ENCODE results near the gene NOTCH2.
A peak's percentile ranks its signal among the peaks of the same experiment; 100 is the strongest.

The NOTCH2 gene

DNA sequence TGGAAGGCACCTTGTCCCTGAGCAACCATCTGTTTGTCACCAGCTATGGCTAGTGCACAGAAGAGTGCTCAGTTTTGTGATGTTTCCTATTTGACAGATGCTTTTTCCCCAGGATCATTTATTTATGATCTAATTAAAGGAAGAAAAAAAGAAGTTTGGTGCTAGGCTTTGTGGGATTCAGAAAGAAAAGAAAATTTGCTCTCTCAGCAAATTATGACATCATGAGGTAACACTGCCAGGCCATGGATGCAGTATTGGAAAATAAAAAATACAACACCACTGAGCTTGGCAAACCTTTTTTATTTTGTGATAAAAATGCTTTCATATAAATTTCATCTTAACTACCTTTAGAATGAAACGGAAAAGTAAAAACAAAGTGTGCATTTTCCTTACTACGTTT, 157.7 kb downstream of the NOTCH2 start:
- DNase-seq = no peak

DNA sequence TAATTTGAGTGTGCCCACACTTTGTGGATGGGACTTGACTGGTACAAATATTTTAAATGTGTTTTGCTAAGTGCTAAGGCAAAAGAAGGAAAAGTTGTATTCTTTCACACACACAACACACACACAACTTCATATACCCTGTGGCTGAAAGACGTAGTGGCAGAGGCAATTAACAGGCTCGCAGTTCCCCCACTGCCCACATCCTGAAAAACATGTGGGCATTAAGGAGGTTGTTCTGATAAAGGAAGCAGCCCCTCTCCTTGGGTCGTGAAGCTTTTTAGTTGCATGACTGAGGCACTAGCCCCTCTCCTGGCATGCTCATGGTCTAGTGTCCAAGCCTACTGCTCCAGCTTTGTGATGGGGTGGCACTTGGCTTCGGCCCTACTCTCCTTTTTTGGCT, 158.8 kb downstream of the NOTCH2 start:
- DNase-seq = no peak

DNA sequence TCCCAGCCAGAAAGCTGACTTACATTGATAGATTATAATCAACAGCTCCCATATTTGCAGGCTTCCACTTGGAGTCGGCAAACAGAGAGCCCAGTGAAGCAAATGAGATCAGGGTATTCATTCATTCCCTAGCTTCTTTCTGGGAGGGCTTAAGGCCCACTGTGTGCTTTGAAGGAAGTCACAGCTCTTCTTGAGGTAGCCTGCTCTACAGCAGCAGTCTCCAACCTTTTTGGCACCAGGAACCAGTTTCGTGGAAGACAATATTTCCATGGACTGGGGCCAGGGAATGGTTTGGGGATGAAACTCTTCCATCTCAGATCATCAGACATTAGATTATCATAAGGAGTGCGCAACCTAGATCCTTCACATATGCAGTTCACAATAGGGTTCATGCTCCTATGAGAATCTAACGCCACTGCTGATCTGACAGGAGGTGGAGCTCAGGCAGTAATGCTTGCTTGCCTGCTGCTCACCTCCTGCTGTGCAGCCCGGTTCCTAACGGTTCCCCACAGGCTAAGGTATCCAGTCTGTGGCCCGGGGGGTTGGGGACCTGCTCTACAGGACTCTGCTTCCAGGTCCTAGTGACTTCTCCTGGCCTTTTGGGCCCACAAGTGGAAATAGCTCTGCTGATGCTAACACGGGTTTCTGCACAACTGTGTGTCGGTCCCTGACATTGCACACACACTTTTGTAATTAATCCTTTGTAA, 159.4 kb downstream of the NOTCH2 start:
- DNase-seq = no peak

DNA sequence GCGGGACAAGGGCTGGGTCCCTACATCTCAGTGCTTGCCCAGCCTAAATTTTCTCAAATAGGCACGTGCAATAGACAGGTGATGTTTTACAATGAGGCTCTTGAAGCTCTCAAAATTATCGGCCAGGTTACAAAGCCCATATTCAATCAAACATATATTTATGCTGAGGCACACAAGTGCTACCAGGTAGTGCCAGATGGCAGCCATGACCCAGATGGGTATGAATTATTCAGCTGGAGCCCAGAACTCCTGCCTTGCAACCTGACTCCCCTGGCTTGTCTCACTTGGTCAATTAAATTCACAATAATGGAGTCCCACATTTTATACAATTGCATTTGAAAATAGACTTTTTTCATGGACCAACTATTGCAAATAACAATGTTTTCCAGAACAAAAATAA, 160.8 kb downstream of the NOTCH2 start:
- no peak for DNase-seq

DNA sequence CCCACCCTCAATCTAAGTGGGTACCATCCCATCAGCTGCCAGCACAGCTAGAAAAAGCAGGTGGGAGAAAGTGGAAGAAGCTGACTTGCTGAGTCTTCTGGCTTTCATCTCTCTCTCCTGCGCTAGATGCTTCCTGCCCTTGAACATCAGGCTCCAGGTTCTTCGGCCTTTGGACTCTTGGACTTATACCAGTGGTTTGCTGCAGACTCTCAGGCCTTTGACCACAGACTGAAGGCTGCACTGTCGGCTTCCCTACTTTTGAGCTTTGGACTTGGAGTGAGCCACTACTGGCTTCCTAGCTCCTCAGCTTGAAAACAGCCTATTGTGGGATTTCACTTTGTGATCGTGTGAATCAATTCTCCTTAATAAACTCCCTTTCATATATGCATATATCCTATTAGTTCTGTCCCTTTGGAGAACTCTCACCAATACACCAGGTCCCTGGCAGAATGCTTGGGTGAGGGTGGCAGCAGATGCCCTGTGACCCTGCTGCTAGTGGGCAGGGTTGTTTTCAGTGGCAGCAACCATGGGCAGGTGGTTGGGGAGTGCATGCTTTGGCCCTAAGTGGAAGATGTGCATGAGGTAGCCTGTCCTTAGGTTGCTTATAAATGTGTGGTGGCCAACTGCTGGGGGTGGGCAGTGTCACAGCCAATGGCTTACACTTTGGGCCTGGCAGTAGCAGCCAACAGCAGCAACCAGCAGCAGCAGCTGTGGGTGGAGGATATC, 162.4 kb downstream of the NOTCH2 start:
- DNase-seq = no peak

DNA sequence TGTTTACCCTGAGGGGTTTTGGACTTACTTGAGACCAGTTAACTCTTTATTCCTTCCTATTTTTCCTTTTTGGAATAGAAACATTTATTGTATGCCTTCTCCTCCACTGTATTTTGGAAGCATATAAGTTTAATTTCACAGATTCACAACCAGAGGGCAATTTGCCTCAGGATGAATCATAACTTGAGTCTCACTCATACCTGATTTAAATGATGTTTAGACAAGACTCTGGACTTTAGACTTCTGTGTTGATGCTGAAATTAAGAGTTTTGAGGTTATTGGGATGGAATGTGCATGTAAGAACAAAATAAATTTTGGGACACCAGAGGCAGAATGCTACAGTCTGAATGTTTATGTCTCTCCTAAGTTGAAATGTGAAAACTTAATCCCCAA, 166.0 kb downstream of the NOTCH2 start:
- no peak for DNase-seq

DNA sequence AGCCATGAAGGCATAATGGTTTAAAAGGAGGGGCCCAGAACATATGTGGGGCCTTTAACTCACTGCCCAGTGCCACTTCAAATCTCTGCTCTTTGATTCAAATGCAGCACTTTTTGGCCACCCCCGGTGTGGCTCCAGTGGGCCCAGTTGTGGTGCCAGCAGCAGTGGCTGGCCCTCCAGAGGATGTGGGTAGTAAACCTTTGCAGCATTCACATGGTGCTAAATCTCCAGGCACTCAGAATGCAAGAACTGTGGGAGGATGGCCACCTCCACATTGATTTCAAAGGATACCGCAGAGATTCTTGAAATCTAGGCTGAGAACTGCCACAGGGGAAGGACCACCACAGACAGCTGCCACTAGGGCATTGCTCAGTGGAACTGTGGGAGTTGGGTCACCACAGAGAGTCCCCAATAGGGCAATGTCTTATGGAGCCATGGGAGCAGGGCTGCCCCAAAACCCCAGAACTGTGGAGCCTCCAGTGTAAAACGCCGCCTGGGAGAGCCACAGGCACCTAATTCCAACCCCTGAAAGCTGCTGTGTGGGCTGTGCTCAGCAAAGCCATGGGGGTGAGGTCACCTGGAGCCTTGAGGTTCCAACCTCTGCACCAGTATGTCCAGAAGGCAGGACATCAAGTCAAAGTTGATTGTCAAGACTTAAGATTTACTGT, 166.6 kb downstream of the NOTCH2 start:
- DNase-seq = no peak

DNA sequence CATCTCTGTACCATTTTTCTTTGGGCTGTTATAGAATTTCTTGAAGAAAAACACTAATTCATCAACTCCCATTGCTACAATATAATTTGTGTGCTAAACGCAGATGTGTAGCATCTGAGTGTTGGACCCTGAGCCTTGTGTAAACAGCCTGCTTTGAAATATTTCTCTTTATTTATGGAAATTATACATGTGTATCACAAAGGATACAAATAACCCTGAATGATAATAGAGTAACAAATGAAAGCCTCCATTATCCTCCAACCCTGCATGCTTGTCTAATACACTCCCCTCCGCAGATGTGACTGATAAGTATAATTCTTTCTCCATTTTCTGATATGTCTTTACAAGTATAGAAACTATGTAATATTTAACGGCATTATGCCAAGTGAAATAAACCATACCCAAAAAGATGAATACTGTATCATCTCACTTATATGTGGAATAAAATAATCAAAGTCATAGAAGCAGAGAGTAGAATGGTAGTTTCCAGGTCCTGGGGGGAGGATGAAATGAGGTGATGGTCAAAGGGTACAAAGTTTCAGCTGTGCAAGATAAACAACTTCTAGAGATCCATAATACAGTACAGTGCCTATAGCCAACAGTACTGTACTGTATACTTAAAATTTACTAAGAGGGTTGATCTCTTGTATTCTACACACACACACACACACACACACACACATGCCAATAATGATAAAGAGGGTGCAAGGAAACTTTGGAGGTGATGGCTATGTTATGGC, 170.3 kb downstream of the NOTCH2 start:
- DNase-seq = no peak

DNA sequence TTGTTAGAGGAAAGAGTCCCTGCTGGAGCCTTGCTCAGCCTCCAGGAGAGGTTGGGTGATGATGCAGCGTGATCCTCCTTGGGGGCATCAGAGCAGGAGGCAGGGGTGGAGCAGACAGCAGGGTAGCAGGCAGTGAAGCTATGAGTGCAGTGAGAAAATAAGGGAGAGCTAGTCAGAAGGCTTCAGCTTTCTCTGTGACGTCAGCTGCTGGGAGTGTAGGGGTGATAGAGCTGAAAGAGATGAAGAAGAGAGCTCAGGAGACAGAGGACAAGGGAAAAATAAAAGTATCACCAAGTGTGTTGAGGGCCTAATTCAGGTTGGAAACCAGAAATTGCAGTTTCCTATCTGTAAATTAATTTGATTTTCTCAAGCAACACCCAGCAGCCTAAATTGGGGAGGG, 170.9 kb downstream of the NOTCH2 start:
- no peak for DNase-seq

DNA sequence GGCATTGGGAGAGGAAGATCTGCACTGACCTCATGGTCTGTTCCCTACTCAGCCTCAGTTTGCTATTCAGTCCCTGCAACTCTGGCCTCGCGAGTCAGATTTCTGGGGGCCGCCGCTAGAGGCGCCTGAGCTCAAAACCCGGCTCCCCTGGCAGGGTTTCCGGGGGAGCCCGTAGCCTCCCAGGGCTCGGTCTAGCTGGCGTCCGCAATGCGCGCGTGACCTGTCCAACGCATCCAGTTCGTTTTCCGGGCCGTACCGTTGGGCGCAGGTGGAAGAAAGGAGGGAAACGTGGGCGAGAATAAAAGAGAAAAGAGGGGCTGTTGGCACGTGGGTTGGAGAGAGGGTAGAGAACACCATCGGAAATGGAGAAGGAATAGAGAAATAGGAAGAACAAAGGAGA, 173.2 kb downstream of the NOTCH2 start, which contains the start of gene ADAM30:
ADAM30 (minus strand) TSS at position 213 of the 400 bp plus-strand sequence; CDS start at position 34, 179 bp downstream.
- DNase-seq = no peak

DNA sequence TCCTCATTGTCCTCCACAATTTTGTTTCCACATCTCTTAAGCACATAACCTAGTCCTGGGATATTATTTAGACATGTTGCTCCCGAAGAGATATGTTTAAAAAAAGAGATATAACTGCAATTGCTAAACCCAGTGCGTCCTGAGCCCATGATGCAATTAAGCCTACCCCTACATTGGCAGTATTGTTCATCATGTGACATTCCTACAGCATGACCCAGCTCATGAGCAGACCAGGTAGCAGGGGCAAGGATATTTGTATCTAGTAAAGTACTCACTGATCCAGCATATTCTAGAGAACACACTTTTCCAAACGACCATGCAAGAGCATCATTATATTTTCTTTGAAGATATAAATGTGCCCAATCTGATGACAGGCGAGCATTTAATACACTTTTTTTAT, 174.4 kb downstream of the NOTCH2 start:
- DNase-seq = no peak

DNA sequence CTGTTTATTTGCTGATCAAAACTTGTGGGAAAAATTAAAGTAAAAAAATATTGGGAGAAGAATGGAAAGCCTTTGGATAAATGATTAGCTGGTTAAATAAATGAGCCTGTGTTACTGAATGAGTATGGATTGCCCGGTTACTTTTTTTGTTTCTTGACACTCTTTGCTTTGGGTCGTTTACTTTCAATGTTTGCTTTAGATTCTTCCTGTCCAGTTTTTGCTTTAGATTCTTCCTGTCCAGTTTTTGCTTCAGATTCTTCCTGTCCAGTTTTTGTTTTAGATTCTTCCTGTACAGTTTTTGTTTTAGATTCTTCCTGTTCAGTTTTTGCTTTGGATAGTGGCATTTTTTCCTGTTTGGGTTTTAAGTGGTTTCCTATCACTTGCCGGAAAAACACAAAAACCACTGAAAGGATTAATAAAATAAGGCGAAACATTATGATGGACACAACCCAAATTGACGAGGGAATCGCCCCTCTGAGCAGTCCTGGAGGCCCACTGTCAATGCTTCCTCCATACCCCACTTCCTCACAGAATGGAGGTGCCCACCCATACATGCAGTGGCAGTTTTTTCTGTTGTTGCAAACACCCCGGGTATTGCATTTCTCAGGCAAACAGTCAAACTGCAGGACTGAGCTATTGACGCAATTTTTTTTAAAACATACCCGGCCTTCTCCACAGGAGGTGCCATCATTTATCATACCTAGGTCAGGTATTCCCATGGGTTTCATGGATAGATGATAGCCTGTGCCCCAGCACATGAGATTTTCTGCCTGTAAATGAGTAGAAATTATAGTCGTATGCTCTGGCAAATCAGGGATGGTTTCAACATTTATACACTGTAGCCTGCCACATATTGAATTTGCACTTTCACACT, 175.4 kb downstream of the NOTCH2 start:
- no peak for DNase-seq

DNA sequence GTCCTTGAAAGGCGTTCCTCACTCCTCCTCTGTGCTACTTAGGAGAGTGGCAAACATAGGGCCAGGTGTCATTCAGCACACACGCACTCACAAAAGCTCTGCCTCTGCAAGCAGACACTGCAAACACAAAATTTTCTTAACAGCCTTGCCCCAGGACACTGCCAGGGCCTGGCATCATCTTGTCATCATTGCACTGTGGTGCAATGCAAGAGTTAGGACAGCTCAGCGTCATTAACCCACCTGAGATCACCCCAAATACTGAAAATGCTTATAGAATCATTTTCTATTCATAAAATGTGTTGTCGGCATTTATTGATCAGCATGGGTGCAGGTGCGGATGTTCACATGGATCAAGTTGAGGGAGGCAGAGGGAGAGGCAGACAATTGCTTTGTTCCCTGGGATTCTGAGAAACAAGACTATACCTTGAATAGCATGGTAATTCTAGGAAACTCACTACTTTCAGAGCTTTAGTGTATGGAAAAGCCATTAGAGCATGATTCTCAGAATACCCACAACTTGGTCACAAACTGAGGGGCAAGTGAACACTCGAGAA, 176.1 kb downstream of the NOTCH2 start:
- DNase-seq = no peak

DNA sequence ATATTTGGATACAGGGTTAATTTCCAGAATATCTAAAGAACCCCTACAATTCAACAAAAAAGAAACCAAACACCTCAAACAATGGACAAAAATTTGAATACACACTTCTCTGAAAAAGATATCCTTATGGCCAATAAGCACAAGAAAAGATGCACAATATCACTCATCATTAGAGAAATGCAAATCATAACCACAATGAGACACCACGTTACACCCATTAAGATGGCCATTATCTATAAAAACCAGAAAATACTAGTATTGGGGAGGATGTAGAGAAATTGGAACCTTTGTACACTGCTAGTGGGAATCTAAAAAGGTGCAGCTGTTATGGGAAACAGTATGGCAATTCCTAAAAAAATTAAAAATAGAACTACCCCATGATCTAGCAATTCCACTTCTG, 178.1 kb downstream of the NOTCH2 start:
- no peak for DNase-seq

DNA sequence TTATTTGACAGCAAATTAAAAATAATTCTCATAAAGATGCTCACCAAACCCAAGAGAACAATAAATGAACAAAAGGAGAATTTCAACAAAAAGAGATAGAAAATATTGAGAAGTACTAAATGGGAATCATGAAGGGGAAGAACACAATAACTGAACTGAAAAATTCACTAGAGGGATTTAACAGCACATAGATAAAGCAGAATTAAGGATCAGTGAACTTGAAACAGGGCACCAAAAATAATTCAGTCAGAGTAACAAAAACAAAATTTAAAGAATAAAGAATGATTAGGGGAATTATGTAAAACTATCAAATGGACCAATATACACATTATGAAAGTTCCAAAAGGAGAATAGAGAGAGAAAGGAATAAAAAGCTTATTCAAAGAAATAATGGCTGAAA, 181.0 kb downstream of the NOTCH2 start:
- DNase-seq = no peak

DNA sequence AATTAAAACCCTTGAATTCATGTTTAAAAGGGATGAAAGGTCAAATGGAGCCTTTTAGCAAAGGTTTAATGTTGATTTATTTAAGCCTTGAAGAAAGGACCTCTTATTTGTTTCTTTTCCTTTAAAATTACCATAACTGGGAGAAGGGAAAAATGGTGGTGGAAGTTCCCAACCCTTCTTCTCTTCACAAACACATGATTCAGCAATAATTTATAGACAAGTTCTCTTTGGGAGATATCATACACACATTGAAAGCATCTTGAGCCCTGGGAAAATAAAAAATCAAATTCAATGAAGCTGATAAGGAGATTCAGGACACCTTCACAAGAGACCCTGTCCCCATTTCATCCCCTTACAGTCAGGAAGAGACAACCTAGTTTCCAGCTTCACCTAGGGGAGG, 182.0 kb downstream of the NOTCH2 start:
- no peak for DNase-seq

DNA sequence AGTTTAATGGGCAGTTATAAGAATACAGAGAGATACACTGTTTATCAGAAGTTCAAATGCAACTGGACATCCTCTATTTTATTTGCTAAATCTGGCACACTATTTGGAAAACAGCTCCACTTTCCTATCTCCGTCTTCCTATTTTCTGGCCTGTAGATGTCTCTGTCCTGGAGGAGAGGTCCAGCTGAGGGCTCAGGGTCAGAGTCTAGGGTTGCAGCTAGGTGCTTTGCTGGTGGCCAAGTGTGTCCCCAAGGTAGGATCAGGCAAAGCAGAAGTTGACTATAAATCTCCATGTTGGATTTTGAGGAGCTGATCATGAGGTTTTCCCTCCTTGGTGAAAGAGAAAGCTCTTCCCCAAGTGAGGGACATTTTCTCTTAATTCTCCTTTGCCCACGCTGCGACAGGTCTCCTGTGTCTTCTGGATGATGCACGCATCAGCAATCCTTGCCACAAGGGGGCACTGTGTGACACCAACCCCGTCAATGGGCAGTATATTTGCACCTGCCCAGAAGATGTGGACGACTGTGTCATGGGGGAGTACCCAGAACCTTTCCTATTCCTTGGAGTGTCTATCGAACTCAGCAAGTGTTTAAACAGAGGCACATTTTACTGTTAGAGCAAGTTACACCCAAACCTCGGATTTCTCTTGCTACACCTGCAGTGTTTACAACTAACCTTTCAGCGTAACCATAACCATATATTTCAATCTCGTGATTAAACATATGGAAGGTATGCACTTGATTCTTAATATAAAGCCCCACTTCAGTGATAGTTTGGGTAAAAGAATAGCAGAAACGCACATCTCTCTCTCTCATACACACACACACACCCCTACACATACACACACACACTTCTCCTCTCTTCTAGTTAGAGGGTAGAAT, 183.3 kb downstream of the NOTCH2 start:
- DNase-seq = peak in 5 of 58 donors; percentile 3 to 25 (median 6)

DNA sequence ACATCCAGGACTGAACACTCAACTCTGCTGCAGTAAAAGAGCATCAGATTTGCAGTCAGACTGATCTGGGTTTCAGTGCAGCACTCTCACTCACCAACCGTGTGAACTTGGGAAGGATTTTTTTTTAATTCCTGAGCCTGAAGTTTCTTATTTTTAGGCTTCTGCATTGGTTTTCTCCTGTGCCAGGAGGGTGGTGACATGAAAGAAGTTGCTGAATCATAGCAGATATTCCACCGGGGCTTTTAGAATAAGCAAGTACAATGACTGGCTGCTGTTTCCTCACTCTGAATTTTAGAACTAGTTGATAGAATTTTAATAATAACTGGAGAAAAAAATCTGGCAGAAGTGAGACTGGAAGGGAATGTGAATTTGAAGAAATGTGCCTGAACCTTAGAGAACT, 184.8 kb downstream of the NOTCH2 start:
- DNase-seq = no peak

DNA sequence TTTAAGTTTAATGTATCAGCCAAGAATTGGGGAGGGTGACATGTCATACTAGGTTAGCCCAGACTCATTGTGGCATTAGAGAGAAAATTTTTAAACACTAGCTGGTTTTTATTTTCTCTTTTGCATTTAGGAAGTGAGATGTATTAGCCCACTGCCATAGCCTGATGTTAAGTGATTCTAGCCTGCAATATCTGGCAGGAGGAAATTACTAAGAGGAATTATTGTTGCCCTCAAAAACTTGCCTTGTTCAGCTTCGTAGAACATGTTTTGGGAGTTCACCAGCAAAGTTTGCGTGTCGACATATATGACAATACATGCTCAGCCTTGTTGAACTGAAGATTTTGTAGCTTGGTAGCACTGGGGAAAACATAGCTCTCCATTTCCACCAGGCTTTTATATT, 185.6 kb downstream of the NOTCH2 start:
- no peak for DNase-seq

Data from anterior cingulate cortex (tissue), 58 donors.